ENCODE results near the gene NT5E. TPM values are rescaled to one million over a fixed set of nuclear protein-coding genes. Genes with fewer than 3 reads are reported as not detected.

The NT5E gene
- total RNA-seq, 1 experiment from 2014 or later: 762 TPM

DNA sequence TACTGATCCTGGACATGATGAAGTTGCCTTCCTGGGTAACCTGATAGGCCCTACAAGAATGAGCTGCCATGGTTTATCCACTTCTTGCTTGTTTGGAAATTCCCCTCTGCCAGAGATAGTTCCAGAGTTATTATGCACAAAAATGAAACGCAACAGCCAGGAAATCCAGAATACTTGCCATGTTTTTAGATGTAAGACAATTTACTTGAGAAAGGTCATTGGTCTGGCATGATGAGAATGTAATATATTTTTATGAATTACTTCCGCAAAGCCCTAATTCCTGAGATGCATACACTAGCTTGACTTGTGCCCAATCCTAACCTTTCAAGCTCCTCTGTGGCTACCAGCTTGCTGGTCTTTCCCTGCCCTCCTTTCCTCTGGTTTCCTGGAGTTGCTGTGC is 27.9 kb upstream of the NT5E start:
- peak; percentile 33 for DNase-seq (ENCODE audit: low read depth)

- no peak for DNase-seq (ENCODE audit: low read depth)
Observed at GRCh38 chr6:85422996-85423395, 26.9 kb upstream of the NT5E start.

DNA sequence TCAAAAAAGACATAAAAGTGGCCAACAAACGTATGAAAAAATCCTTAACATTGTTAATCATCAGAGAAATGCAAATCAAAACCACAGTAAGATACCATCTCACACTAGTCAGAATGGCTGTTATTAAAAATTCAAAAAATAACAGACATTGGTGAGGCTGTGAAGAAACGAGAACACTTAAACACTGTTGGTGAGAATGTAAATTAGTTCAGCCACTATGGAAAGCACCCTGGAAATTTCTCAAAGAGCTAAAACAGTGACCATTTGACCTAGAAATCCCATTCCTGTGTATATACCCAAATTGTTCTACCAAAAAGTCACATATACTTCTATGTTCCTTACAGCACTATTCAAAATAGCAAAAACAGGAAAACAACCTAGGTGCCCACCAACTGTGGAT is 24.9 kb upstream of the NT5E start:
- DNase-seq (ENCODE audit: low read depth): no peak

GRCh38 chr6:85425997-85426396 is 23.9 kb upstream of the NT5E start:
- no peak for DNase-seq (ENCODE audit: low read depth)

- peak; percentile 50 for DNase-seq (ENCODE audit: low read depth)
Observed at GRCh38 chr6:85428486-85428885, 21.4 kb upstream of the NT5E start.

DNA sequence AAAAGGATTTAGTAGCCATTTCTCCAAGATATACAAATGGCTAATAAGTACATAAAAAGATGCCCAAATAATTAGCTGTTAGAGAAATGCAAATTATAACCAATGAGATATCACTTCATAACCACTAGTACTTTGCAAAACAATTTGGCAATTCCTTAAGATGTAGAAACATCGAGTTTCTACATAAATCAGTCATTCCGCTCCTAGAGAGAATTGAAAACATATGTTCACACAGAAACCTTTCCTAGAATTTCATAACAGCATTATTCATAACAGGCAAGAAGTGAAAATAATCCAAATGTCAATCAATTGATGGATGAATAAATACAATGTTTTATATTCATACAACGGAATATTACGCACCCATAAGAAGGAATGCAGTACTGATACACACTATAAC is 20.5 kb upstream of the NT5E start:
- no peak for DNase-seq (ENCODE audit: low read depth)

GRCh38 chr6:85431271-85431670 is 18.6 kb upstream of the NT5E start:
- no peak for DNase-seq (ENCODE audit: low read depth)

DNA sequence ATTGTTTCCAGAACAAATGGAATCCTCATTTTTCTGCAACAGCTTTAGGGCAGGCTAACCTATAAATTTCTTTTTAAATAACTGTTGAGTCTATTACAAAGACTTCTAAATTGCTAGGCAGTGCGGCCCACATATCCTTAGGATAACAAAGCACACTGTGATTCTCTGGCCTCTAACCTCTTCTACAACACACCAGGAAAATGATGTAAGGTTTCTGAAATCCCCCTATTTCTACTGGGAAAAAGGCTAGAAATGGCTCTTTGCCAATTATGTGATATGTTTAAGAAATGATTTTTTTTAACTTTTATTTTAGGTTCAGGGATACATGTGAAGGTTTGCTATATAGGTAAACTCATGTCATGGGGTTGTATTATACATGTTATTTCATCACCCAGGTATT is 17.3 kb upstream of the NT5E start:
- no peak for DNase-seq (ENCODE audit: low read depth)

DNA sequence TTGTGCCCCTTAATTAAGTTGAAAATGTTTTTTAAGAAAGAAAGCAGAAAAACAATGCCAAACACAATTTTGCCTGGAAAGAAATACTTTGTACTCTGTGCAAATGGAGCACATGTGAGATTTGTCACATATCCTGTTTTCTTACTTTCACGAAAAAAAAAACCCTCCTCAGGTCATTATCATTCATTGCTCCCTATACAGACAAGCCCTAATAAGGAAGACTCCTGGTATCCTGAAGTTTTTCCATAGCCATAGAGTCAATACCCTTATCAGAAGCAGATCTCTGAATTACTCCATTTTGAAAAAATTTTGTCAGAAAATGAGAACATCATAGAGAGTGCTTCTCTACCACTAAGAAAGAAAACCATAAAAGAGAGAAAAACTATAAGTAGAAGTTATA is 14.0 kb upstream of the NT5E start:
- no peak for DNase-seq (ENCODE audit: low read depth)

DNA sequence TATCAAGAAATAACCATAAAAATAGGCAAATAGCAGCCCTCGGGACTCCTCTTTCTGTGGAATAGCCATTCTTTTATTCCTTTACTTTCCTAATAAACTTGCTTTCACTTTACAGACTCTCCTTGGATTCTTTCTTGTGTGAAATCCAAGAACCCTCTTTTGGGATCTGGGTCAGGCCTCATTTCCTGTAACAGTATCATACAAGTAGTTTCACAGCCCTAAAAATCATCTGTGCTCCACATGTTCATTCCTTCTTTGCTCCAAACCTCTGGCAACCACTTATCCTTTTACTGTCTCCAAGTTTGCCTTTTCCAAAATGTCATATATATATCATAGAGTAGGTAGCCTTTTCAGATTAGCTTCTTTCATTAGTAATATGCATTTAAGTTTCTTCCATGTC is 13.5 kb upstream of the NT5E start:
- DNase-seq (ENCODE audit: low read depth): peak; percentile 64

DNA sequence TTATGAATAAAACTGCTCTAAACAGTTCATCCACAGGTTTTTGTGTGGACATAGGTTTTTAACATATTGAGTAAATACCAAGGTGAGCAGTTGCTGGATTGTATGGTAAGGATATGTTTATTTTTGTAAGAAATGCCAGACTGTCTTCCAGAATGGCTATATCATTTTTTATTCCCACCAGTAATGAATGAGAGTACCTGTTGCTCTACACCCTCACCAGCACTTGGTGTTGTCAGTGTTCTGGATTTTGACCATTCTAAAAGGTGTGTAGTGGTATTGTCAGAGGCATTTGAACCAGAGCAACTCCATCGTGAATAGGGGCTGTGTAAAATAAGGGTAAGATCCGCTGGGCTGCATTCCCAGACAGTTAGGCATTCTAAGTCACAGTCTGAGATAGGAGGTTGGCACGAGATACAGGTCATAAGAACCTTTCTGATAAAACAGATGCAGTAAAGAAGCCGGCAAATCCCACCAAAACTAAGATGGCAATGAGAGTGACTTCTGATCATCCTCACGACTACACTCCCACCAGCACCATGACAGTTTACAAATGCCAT is 12.9 kb upstream of the NT5E start:
- no peak for DNase-seq (ENCODE audit: low read depth)

DNA sequence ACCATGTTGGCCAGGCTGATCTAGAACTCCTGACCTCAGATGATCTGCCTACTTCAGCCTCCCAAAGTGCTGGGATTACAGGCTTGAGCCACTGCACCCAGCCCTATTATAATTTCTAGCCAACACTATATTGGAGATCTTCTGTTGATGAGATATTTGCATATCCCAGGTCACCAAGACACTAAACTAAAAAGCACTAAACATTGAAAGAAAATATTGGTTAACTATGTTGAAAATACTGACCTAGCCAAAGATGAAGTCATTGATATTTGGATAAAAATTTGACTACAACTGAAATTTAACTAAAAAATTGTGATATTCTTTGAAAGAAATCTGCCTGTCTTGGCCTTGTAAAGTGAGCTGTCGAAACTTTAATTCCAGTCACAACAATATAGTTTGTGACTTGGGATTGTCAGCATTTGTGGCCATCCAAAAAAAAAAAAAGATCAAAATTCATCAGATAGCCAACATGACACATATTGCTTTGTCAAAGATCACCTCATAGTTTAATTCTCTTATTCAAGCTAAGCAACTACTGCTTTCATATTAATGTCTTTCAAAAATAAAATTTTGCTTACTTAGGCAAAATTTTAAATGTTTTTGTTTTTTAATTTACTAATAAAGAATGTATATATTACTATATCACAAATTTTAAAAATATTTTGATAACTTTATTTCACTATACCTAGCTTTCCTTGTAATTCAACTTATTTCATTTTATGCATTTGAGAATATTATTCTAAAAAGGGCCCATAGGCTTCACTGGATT is 6.3 kb upstream of the NT5E start:
- DNase-seq (ENCODE audit: low read depth): no peak

- DNase-seq (ENCODE audit: low read depth): peak; percentile 91
Observed at GRCh38 chr6:85449388-85449817, 480 bp upstream of the NT5E start.

DNA sequence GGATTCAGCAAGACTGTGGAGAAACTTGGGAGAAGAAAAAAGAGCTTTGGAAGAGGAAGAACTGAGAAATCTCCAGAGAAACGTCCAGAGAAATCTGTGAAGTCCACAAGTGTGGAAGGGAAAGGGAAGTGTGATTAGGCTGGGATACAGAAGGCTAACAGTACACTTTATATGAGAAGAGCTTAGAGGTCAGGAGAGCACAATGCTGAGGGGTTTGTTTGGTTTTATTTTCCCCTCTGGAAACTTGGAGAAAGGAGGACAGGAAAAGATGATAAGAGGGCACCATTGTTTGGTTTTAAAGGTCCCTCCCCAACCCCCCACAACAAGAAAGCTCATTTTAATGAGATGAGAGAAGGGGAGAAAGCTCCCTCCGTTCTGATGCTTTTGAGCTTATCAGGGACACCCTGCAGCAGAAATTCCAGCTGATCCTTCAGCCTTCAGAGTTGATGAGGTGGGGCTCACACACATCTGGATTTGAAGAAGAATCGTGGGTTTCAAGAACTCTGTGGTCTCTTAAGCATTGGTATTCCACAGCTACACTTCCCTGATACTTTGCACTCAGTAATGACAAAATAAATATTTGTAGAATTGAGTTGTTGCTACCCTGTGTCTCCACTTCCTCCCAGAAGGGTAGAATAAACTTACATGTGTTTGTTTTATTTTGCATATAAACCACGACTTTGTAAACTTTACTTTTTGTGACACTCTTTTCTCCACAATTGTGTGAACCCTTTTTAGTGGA is 1.9 kb downstream of the NT5E start:
- no peak for DNase-seq (ENCODE audit: low read depth)

GRCh38 chr6:85452441-85452881 is 2.6 kb downstream of the NT5E start:
- DNase-seq (ENCODE audit: low read depth): peak; percentile 74

DNA sequence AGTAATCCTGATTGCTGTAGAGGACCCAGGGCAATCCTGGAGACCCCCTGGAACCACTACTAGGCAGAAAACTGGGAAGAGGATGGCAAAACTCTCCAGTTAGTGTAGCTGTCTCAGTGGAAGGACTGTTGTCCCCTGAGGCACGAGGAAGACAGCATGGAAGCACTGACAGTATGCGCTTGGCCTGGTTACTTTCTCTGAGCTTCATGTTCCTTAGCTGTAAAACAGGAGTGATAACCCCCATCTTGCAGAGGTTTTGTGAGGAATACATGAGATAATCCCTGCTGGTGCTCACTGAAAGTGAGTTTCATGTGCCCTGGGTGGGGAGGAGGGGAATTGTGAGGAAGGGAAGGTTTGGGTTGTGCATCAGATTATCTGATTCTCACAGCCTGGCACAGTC is 3.2 kb downstream of the NT5E start:
- no peak for DNase-seq (ENCODE audit: low read depth)

DNA sequence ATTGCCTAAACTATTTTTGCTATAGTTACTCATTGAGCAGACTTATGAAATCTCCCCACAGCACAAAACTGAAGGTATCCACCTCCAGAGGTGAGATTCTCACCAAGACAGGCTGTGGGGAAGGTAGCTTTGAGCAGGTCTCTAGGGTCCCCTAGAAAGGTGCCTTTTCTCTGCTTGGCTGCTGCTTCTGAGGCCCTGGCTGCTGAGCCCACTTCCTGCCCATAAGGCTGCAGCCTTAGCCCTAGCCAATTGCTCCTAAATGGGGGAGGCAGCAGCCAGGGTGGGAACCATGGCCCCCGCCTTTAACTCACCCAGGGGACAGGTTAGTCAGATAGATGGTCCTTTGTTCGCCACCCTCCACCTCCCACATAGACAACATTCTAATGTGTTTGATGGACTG is 3.6 kb downstream of the NT5E start:
- no peak for DNase-seq (ENCODE audit: low read depth)

GRCh38 chr6:85455471-85456026 is 5.7 kb downstream of the NT5E start:
- no peak for DNase-seq (ENCODE audit: low read depth)

DNA sequence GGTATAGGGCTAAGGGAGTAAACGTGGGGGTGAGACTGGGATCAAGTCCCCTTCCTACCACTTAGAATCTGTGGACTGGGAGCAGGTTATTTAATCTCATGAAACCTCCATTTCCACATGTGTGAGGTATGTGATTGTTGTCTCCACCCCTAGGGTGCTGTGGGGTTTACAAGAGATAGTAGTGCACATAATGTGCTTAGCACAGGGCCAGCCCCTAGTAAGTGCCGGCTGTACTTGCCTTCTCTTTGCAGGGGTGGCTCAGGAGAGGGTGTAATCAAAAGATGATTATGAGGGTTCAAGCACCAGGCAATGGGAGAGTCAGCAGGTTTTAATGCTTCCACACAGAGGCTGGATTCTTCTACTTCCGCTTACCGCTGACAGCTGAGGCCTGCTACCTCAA is 6.9 kb downstream of the NT5E start:
- no peak for DNase-seq (ENCODE audit: low read depth)

GRCh38 chr6:85458184-85458583 is 8.3 kb downstream of the NT5E start:
- DNase-seq (ENCODE audit: low read depth): no peak

GRCh38 chr6:85458782-85459181 is 8.9 kb downstream of the NT5E start:
- peak; percentile 65 for DNase-seq (ENCODE audit: low read depth)

- DNase-seq (ENCODE audit: low read depth): peak; percentile 92
Observed at GRCh38 chr6:85459224-85459901, 9.5 kb downstream of the NT5E start.

All from LHCN-M2 (cell line).